Measurements from ENCODE around the gene PCGF3.

PCGF3 gene

DNA sequence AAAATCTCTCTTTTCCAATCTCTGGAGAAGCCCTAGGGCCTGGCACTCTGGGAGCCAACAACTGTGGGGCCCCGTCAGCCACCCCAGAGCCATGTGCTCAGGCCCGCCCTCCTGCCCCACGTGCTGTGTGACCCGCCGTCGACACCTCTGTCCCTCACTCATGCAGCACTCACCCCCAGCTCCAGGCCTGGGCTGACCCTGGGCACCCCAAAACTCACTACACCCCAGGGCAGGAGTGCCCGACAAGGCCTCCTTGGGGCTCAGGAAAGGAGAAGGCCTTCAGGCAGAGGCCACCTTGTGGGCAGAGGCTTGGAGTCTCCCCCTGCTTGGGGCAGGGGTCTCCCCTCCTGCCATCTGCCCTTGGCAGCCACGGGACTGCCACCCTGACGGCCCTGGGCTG lies 25.5 kb upstream of the PCGF3 start:
- no peak overlapping the region for H3K27ac ChIP-seq (ENCODE audit: low read length)
- no peaks in the 10 kb centered on the region for H3K4me1 ChIP-seq (ENCODE audit: control insufficient read depth, low read depth, low read length)
- H3K9ac ChIP-seq (ENCODE audit: low read length), result no peak overlapping the region
- no peak overlapping the region for H3K4me3 ChIP-seq (ENCODE audit: low read length)
- no peaks in the 10 kb centered on the region for H3K9me3 ChIP-seq (ENCODE audit: control insufficient read depth, low read depth, low read length)
- H3K36me3 ChIP-seq (ENCODE audit: control insufficient read depth, low read depth, low read length), result no peaks in the 10 kb centered on the region
- H3K27me3 ChIP-seq (ENCODE audit: control insufficient read depth, insufficient read depth, low read length), result no peaks in the 10 kb centered on the region

DNA sequence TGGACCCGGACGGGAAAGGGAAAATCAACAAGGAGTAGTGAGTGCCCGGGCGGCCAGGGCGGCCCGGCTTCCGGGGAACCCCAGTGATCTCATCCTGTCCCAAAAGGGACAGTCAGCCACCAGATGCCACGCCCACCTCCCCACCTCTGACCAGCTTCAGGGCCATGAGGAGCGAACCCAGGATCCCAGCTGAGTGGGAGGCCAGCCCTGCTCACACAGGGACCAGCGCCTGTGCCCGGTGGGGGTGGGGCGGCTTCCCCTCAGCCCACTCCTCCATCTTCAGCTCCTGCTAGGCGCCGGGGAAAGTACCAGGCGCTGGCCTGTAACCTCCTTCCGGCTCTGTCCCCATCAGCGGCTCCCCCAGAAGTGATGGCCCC lies 25.1 kb upstream of the PCGF3 start:
- Histone ChIP-seq H3K36me3 (ENCODE audit: control insufficient read depth, low read depth, low read length) (no peaks in the 10 kb centered on the region), H3K27me3 (ENCODE audit: control insufficient read depth, insufficient read depth, low read length) (no peaks in the 10 kb centered on the region), H3K27ac (ENCODE audit: low read length) (no peak overlapping the region), H3K4me1 (ENCODE audit: control insufficient read depth, low read depth, low read length) (no peaks in the 10 kb centered on the region), H3K4me3 (ENCODE audit: low read length) (peak overlapping the region; percentile 40), H3K9me3 (ENCODE audit: control insufficient read depth, low read depth, low read length) (no peaks in the 10 kb centered on the region), H3K9ac (ENCODE audit: low read length) (no peak overlapping the region)

DNA sequence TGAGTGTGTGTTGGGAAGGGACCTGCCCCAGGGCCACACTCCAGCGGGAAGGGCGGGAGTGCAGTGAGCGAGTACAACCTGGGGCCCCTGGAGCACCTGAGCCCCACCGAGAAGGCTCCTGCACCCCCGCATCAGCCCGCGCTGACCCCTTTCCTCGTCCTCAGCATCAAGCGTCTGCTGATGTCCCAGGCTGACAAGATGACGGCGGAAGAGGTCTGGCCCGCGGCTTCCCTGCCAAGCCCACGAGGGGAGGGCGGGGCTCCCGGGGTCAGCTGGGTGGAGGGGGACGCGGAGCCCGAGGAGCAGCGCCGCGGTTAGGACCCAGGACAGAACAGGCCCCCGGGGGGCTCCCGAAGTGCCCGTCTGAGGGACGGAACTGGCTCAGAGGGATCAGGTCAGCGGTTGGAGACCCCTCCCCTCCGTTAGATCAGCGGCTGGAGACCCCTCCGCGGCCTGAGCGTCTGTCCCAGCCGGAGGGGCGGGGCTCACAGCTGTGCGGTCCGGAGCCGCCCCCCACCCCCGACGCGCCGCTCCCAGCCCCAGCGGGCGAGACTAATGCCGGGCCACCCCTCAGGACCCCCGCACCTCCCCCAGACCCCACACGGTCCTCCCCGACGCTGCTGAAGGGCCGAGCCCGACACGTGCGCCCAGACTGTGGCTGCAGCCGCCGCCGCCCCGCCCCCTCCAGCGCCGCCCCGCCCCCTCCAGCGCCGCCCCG lies 24.5 kb upstream of the PCGF3 start:
- no peaks in the 10 kb centered on the region for H3K4me1 ChIP-seq (ENCODE audit: control insufficient read depth, low read depth, low read length)
- H3K36me3 ChIP-seq (ENCODE audit: control insufficient read depth, low read depth, low read length), result no peaks in the 10 kb centered on the region
- no peak overlapping the region for H3K9ac ChIP-seq (ENCODE audit: low read length)
- H3K4me3 ChIP-seq (ENCODE audit: low read length), result peak overlapping the region; percentile 40
- no peaks in the 10 kb centered on the region for H3K27me3 ChIP-seq (ENCODE audit: control insufficient read depth, insufficient read depth, low read length)
- no peak overlapping the region for H3K27ac ChIP-seq (ENCODE audit: low read length)
- H3K9me3 ChIP-seq (ENCODE audit: control insufficient read depth, low read depth, low read length), result no peaks in the 10 kb centered on the region

DNA sequence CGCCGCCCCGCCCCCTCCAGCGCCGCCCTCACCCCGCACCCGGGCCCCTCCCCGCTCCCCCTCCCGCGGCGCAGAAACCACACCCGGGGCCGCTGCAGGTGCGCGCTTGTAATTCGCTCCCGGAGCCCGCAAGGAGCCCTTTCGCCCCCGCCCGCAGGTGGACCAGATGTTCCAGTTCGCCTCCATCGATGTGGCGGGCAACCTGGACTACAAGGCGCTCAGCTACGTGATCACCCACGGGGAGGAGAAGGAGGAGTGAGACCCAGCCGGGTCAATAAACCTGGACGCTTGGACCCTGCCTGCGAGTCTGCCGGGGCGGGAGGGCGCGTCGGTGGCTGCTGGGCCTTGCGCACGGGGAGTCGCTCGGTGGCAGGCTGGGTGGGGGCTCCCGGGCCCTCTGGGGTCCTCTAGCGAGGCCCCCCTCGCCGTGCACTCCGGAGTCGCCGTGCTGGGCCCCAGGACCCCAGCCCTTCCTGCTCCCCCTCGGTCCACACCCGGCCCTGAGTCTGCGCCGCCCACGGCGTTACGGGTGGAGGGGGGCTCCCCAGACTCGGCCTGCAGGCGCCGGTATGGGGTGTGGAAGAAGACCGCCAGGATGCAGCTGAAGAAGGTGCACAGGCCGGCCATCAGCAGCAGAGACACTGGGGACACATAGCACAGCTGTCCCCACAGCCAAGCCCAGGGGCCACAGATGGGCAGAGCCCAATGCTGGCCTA lies 23.7 kb upstream of the PCGF3 start:
- Histone ChIP-seq H3K4me1 (ENCODE audit: control insufficient read depth, low read depth, low read length) (no peaks in the 10 kb centered on the region), H3K36me3 (ENCODE audit: control insufficient read depth, low read depth, low read length) (no peaks in the 10 kb centered on the region), H3K4me3 (ENCODE audit: low read length) (no peak overlapping the region), H3K27ac (ENCODE audit: low read length) (no peak overlapping the region), H3K27me3 (ENCODE audit: control insufficient read depth, insufficient read depth, low read length) (no peaks in the 10 kb centered on the region), H3K9me3 (ENCODE audit: control insufficient read depth, low read depth, low read length) (no peaks in the 10 kb centered on the region), H3K9ac (ENCODE audit: low read length) (no peak overlapping the region)

DNA sequence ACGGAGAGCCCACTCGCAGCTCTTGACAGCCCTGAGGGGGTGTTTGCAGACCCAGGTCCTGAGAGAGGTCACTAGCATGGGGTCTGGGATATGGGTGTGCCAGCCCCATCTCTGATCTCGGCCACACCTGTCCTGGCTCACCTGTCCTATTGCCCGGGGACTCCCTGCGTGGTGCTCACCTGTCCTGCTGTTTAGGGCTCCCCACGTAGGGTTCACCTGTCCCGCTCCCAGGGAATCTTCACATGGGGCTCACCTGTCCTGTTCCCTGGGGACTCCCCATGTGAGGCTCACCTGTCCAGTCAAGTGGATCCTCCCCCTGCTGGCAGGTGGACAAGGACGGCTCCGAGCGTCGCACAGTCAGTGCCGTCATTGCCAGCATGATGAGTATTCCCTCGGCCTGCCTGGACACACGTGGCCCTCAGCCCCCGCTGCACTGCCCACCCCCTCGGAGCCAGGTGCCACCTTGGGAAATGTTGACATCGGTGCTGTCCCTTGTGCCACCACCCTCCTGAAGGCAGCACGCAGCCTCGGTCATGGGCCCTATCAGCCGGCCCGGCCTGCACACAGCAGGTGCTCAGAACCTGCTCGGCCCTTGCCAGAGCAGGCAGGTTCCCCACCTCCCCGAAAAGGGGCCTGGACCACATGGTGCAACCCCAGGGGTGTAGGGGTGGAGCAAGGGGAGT lies 23.0 kb upstream of the PCGF3 start:
- H3K9me3 ChIP-seq (ENCODE audit: control insufficient read depth, low read depth, low read length), result no peaks in the 10 kb centered on the region
- H3K27me3 ChIP-seq (ENCODE audit: control insufficient read depth, insufficient read depth, low read length), result no peaks in the 10 kb centered on the region
- H3K27ac ChIP-seq (ENCODE audit: low read length), result no peak overlapping the region
- no peak overlapping the region for H3K4me3 ChIP-seq (ENCODE audit: low read length)
- no peaks in the 10 kb centered on the region for H3K4me1 ChIP-seq (ENCODE audit: control insufficient read depth, low read depth, low read length)
- H3K36me3 ChIP-seq (ENCODE audit: control insufficient read depth, low read depth, low read length), result no peaks in the 10 kb centered on the region
- H3K9ac ChIP-seq (ENCODE audit: low read length), result no peak overlapping the region

DNA sequence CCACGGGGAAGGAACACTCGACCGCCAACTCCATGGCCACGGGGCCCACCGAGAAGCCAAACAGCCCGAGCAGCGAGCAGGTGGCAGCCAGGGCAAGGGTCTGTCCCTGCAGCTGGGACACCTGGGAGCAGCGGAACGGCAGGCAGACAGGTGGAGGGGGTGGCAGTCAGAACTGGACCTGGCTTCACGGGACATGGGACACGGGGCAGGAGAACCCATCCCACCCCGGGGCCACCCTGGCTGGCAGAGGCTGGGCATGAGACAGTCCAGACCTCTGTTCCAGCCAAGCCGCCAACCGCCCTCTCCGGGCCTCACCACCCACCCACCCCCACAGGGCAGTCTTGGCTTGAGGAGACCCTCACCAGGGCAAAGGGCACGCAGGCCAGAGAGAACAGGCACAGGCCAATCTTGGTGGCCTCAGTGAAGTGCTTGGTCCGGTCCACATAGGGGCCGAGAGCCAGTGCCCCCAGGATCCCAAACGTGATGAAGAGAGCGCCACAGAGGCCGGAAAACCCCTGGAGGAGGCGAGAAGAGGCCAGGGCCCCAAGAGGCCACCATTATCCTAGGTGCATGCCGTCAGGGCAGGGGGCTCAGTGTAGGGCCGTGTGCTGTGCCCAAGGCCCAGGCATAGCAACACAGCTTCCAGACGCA lies 22.3 kb upstream of the PCGF3 start:
- no peaks in the 10 kb centered on the region for H3K27me3 ChIP-seq (ENCODE audit: control insufficient read depth, insufficient read depth, low read length)
- H3K27ac ChIP-seq (ENCODE audit: low read length), result no peak overlapping the region
- no peaks in the 10 kb centered on the region for H3K36me3 ChIP-seq (ENCODE audit: control insufficient read depth, low read depth, low read length)
- no peak overlapping the region for H3K4me3 ChIP-seq (ENCODE audit: low read length)
- H3K9ac ChIP-seq (ENCODE audit: low read length), result no peak overlapping the region
- no peaks in the 10 kb centered on the region for H3K4me1 ChIP-seq (ENCODE audit: control insufficient read depth, low read depth, low read length)
- no peaks in the 10 kb centered on the region for H3K9me3 ChIP-seq (ENCODE audit: control insufficient read depth, low read depth, low read length)

DNA sequence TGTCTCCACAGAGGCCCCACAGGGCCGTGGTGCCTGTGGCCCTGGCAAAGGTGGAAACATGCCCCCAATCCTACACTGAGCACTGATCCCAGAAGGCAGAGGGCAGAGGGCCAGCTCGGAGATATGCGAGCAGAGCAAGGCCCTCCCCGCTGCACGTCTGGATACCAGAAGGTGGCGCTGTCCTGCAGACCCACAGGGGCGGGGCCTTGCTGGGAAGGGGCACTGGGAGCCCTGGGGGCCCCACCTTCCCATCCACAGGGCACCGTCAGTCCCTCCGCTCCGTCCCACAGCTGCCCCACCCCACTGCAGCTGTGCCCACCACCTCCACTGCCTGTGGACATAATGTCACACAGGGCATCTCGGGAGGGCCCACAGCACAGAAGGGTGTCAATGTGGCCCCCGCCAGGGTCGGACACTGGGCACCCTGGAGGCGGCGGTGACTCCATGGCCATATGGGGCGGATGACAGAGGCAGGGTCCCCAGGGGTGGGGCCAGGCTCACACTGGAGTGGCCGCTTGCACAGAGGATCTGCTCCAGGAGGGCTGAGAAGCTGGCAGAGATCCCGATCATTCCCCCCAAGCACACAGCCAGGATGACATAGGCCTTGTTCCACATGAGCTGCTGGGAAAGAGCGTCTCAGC lies 21.5 kb upstream of the PCGF3 start:
- Histone ChIP-seq H3K9ac (ENCODE audit: low read length) (no peak overlapping the region), H3K27ac (ENCODE audit: low read length) (no peak overlapping the region), H3K4me1 (ENCODE audit: control insufficient read depth, low read depth, low read length) (no peaks in the 10 kb centered on the region), H3K27me3 (ENCODE audit: control insufficient read depth, insufficient read depth, low read length) (no peaks in the 10 kb centered on the region), H3K36me3 (ENCODE audit: control insufficient read depth, low read depth, low read length) (no peaks in the 10 kb centered on the region), H3K9me3 (ENCODE audit: control insufficient read depth, low read depth, low read length) (no peaks in the 10 kb centered on the region), H3K4me3 (ENCODE audit: low read length) (no peak overlapping the region)

DNA sequence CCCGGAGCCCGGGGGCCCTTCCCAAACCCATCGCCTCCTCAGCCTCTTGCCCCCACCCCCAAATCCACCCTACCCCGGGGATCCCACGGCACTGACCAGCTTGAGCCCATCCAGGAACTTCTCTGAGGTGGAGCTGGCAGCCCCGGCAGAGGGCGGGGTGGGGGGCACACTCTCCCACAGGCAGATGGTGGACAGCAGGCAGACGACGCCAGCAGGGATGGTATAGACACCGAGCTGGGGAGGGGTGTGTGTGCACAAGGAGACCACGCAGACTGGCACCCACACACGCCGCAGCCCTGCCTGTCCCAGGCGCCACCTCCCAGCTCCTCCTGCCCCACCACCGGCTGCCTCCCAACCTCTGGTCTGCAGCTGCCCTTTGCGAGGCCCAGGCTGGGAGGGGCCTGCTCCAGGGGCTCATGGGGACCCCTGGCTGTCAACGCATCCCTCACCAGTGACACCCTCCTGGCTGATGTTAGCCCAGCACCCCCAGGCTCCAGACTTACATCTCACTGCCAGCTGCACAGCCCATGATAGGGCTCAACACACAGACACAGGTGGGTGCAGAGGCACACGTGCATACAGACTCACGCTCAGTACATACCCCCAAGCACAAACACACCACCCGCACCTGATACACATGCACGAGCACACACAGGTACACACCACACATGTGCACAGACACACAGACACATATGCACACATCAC lies 20.9 kb upstream of the PCGF3 start:
- H3K36me3 ChIP-seq (ENCODE audit: control insufficient read depth, low read depth, low read length), result no peaks in the 10 kb centered on the region
- H3K4me3 ChIP-seq (ENCODE audit: low read length), result no peak overlapping the region
- peaks cover 5% of the 10 kb centered on the region for H3K4me1 ChIP-seq (ENCODE audit: control insufficient read depth, low read depth, low read length)
- H3K27me3 ChIP-seq (ENCODE audit: control insufficient read depth, insufficient read depth, low read length), result no peaks in the 10 kb centered on the region
- no peaks in the 10 kb centered on the region for H3K9me3 ChIP-seq (ENCODE audit: control insufficient read depth, low read depth, low read length)
- H3K27ac ChIP-seq (ENCODE audit: low read length), result no peak overlapping the region
- H3K9ac ChIP-seq (ENCODE audit: low read length), result no peak overlapping the region

DNA sequence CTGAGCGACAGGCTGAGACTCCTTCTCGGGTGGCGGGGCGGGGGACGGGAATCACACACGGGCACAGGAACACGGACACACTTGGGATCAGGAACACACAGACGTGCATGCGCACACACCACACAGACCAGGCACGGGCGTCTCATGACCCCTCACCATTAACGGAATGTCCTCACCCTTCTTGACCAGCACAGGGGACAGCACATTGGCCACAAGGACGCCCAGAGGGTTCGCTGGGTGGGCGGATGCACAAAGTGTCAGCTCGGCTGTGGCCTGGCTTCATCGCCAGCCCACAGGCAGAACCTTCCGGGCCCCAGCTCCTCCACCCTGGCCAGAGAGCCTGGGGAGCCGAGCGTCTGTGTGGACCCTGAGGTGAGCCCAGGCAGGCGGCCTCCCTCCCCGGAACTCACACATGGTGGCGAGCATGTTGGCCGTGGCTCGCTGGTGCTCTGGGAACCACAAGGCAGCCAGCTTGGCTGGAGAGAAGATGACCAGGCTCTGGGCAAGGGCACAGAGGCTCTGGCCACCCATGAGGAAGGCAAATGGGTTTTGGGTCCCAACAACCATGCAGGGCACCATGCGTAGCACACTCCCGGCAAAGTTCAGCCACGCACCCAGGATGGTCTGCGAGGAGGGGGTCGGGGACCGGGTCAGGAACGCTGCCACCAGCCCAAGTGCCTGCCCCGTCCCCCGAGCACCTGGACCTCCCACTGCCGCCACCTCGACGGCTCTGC lies 19.8 kb upstream of the PCGF3 start:
- no peak overlapping the region for H3K27ac ChIP-seq (ENCODE audit: low read length)
- H3K9me3 ChIP-seq (ENCODE audit: control insufficient read depth, low read depth, low read length), result no peaks in the 10 kb centered on the region
- no peak overlapping the region for H3K9ac ChIP-seq (ENCODE audit: low read length)
- H3K4me1 ChIP-seq (ENCODE audit: control insufficient read depth, low read depth, low read length), result peaks cover 7% of the 10 kb centered on the region
- no peaks in the 10 kb centered on the region for H3K27me3 ChIP-seq (ENCODE audit: control insufficient read depth, insufficient read depth, low read length)
- H3K4me3 ChIP-seq (ENCODE audit: low read length), result no peak overlapping the region
- H3K36me3 ChIP-seq (ENCODE audit: control insufficient read depth, low read depth, low read length), result no peaks in the 10 kb centered on the region

DNA sequence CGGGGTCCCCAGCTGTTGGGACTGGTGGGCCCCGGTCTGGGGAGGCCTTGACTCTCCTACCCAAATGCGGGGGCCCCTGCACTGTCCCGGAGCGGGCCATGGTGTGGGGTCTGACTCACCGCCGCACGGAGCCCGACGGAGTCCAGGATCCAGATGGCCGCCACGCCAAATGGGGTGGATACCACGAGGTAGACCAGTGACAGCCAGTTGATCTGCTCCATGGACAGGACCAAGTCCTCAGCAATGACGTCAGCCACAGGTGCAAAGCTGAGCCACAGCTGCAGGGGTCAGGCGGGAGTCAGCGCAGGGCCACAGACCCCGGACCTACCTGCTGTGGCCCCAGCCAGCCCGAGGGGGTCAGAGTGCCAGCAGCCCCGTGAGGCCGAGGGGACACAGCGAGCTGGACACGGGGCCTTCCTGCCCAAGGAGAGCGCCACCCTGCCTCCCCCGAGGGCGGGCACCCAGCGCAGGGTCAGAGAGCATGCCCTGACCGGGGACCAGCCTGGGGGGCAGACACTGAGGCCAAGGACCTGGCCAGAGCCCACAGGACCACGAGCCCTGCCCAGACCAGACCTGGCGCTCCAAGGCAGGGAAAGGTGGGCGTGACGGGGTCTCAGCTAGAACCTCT lies 19.1 kb upstream of the PCGF3 start:
- no peak overlapping the region for H3K9ac ChIP-seq (ENCODE audit: low read length)
- H3K36me3 ChIP-seq (ENCODE audit: control insufficient read depth, low read depth, low read length), result no peaks in the 10 kb centered on the region
- no peak overlapping the region for H3K27ac ChIP-seq (ENCODE audit: low read length)
- peaks cover 7% of the 10 kb centered on the region for H3K4me1 ChIP-seq (ENCODE audit: control insufficient read depth, low read depth, low read length)
- H3K9me3 ChIP-seq (ENCODE audit: control insufficient read depth, low read depth, low read length), result no peaks in the 10 kb centered on the region
- H3K4me3 ChIP-seq (ENCODE audit: low read length), result no peak overlapping the region
- H3K27me3 ChIP-seq (ENCODE audit: control insufficient read depth, insufficient read depth, low read length), result no peaks in the 10 kb centered on the region
